Stimulated activated CD8-positive, alpha-beta memory T cell treated with anti-CD3 and anti-CD28 coated beads, Interleukin-7, amount 100 ng/mL, for 4 hours (primary cell): ENCODE results near the gene GATAD1.
"Not testable (repeated sequence)": the region's sequence is repeated elsewhere in the genome, so short reads cannot be mapped to it uniquely, and the experiment has no call there.

Experiments
- DNase-seq, 2 donors: peaks; one replicate each; pipeline ENCODE4 v3.0.0-alpha.2; 2020; ENCODE audit warnings: low read depth in 2 of 2

GATAD1 gene, protein sequence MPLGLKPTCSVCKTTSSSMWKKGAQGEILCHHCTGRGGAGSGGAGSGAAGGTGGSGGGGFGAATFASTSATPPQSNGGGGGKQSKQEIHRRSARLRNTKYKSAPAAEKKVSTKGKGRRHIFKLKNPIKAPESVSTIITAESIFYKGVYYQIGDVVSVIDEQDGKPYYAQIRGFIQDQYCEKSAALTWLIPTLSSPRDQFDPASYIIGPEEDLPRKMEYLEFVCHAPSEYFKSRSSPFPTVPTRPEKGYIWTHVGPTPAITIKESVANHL

DNA sequence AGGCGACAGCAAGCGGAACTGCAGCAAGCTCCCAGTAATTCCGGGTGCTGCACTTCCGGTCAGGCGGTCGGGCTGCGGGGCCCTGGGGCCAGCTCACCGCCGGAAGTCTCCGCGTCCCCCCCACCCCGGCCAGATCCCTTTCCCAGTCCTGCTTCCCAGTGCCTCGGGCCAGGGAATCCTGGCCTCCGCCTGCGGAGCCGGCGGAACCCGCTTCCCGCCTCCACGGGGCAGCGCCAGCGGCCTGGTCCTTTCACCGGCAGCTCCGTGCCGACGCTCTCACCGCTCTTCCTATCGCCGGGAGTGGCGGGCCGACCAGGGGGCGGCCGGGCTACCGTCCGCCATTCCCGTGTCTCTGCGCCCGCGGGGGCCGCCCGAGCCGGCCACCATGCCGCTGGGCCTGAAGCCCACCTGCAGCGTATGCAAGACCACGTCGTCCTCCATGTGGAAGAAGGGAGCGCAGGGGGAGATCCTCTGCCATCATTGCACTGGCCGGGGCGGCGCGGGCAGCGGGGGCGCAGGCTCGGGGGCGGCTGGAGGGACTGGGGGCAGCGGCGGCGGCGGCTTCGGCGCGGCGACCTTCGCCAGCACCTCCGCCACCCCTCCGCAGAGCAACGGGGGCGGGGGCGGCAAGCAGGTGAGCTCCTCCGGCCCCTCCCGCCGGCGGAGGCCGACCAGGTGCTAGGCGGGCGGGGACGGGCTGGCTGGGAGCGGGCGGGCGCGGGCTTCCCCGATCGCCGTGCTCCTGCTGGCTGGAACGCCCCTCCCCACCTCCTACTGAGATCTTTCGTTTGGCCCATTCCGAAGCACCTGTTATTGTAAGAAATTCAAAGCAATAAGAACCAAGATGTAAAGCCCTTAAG lies at the start of gene GATAD1:
Gene GATAD1, plus strand, starts transcription at position 138 of the 860 bp plus-strand sequence. Its CDS starts 248 bp downstream, at position 386.
- DNase-seq: peak; percentile 68 to 69

DNA sequence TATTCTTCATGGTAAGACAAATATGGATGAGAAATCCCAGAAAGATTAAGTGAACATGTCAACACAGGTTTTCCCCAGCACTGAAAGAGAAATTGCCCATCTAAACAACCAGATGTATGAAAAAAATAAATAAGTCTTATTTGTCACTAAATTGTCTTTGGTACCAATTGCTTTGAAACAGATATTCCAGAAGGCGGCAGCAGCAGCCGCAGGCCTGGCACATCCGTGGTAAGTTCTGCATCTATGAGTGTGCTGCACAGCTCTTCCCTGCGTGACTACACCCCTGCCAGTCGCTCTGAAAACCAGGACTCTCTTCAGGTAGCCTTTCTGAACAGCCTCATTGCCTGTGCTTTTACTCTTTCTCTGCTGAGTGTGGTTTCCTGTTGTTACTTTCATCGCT lies 49.7 kb upstream of the GATAD1 start:
- DNase-seq: no peak

DNA sequence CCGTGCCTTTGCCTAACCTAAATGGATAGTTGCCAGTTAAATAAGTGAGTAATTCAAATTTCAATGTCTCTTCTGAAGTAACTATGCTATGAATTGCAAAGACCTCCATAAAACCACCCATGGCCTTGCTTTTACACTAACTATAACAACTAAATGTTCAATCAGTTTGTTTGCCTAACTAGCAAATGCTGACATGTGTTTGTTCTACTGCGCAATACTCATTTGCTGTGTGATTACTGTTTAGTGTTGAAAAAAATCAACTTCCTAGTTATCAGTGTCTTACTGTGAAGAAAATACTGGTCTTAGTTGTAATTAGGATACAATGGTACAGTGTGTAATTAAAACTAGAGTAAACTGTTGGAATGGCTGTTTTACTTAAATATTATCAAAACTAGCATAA lies 47.3 kb upstream of the GATAD1 start:
- DNase-seq: no peak

DNA sequence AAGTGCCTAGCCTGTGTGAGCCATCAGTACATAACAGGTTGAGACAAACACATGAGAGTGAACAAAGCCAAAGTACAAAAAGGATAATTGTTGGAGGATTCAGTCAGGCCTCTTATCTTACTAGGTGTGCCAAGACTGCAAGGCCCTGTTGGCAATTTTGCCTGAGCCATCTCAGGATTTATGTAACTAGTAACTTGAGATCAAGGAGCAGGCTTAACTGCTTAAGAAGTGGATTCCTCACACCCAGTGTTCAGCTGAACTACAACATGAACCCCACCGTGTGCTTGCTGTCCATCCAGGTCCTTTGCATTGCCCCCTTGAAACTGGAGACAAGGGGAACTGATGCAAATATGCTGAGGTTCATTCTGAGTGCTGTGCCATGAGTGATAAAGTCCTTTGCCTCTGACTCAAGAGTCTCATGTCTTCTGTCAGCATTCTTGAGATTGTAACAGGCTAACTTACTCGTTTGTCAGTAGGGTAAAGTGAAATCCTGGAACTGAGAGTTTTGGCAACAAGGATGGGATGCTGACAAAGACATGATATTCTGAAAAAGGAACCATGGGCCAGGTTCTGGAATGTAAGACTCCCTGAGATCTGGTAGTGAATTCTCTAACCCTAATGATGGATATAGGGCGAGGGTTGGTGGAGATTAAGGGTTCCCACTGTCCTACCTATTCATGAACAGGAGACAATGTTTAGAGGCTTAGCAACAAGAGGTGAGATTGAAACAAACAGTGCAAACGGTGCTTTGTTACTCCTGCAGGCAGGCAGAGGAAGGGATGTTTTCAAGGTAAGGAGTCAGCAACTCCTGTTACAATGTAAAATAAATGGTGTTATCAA lies 44.1 kb upstream of the GATAD1 start:
- no peak for DNase-seq

DNA sequence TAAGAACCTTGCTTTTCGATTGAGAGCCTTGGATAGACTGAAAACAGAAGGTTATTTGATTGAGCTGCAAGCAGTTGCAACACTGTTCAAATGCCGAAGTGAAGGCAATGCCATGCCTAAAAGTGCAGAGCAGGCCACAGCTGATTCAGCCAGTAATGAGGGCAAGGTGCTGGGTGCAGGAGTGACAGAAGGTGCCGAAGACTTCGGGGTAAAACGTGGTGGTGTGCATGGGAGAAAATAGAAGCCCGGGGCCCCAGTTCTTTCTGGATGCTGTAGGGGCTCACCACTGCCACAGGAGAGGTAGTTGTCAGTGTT lies 43.6 kb upstream of the GATAD1 start:
- DNase-seq: no peak

DNA sequence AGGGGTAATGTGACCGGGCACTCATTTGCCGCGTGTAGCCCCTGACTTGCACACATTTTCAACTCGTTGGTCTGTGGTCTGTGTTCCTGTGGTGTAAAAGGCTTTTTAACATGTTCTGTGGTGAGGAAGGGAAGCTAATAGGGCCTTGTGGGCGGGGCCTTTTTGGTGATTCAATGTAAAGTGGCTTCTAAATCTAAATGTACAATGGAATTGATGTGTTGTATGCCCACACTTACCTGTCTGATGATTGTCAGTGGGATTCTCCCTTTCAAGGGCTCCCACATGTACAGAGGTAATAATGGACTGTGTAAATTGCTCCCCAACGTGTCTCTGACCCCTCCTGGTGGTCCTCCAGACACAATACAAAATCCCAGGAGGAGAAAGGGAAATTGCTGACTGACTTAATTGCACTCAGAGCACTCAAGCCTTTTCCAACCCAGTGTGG lies 43.1 kb upstream of the GATAD1 start:
- peak; percentile 39 to 41 for DNase-seq

DNA sequence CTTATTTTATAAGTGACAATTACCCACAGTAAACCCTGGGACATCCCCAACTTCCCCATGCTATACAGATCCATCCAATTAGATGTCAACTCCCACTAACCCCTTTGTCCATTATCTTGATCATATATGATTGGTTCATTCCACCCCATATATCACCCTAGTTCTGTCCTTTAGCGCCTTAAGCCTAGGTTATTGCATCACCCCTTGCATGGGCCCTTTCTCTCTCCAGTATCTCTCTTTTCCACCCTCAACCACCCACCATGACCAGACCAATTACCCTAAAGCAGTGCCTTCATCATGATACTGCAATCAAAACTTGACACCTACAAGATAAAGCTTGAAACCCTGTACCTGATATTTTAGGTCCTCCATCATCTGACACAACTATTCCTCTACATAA lies 37.9 kb upstream of the GATAD1 start:
- DNase-seq: no peak

DNA sequence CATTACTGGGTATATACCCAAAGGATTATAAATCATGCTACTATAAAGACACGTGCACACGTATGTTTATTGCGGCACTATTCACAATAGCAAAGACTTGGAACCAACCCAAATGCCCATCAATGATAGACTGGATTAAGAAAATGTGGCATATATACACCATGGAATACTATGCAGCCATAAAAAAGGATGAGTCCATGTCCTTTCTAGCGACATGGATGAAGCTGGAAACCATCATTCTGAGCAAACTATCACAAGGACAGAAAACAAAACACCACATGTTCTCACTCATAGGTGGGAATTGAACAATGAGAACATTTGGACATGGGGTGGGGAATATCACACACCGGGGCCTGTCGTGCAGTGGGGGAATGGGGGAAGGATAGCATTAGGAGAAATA lies 37.1 kb upstream of the GATAD1 start:
- DNase-seq: not testable (repeated sequence)

DNA sequence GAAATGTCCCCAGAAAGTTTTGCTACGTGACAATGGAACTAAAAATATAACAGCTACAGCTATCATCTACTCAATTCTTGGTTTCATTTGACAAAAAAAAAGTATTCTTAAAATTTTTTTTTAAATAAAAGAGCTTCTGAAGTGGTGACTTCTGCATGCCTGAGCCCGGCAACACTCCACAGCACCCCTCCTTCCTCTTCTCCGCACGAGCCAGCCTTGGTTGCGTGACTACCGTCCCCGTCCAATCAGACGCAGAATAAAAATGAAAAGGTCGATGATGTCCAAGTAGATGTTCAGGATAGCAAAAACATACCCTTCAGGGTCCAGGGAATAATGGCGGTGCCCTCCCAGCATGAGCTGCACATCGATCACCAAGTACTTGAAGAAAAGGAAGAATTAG lies 34.5 kb upstream of the GATAD1 start:
- no peak for DNase-seq

DNA sequence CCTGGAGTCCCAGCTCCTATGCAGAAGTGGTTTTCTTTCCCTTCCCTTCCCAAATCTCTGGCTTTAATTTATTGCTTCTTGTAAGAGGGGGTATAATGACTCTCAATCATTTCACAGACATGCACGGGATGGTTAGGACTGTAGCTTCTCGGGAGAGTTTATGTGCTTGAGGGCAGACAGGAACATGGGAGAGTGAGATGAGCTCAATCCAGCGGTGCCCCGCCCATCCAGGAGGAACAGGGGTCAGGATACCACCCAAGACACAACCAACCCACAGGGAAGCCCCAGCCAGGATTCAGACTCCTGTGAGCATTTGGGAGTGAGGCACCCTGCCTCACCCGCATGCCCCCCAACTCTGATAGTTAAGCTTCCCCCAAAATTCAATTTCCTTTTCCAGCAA lies 33.7 kb upstream of the GATAD1 start:
- DNase-seq: no peak

DNA sequence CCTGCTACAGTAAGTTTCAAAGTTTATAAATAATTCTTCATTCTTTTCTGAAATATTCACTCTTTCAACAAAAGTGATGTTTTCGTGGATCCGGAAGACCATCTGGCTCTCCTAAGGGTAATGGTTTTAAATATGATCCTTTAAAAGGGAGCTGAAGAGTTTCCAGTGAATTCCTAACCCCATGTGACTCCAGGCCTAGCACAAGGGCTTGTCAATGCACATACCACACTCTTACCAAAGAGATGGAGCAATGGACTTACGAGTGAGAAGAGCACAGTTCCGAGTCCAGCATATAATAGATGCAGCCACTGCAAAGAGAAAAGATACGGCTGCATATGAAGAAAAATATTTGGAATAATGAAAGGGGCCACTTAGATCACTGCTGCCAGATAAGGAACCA lies 32.1 kb upstream of the GATAD1 start:
- DNase-seq: no peak

DNA sequence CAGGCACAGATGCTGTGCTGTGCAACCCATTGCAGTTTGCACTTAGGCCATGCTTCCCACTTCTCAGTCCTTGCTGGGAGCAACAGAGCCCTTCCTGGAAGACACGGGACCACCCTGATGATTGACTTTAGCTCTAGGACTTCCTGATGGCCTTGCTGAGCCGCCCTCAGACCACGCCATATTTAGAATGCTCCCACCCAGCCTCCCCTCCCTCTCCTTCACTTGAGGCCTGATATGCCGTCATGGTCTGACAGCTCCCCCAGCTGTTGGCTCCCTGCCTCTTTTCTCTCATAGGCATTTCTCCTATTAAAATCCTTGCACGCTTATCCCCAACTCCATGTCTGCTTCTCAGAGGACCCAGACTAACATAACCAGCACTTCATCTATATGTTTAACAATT lies 29.4 kb upstream of the GATAD1 start:
- no peak for DNase-seq

DNA sequence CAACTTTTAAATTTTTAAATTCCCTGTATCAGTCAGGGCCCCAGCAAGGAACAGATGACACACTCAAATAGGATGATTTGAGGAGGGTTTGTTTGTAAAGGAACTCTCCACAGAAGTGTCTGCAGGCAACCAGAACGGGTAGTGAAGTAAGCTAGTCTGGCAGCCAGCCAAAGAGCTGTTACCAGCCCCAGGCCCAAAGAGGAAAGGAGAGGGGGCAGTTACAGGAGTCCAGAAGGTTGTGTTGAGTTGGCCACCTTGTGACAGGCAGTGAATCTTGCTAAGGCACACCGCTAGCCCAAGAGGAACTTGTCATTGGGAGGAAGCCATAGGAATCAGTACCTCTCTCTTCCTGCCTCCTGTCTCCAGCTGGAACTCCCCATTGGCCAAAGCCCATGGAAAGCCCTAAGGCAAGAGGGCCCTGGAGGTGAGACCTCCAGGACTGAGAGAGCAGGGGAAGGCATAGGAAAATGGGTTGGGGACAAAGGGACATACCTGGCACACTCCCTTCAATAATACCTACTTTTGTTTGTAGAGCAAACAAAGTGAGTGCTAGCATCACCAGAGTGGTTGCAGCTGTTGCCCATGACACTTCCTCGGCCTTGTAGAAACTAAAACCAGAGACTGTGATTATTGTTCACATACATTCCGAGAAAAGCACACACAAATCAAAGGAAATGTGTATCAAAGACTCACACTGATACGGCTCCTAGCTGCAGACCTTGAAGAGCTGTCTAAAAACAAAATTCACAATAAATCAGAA lies 25.4 kb upstream of the GATAD1 start:
- no peak for DNase-seq

DNA sequence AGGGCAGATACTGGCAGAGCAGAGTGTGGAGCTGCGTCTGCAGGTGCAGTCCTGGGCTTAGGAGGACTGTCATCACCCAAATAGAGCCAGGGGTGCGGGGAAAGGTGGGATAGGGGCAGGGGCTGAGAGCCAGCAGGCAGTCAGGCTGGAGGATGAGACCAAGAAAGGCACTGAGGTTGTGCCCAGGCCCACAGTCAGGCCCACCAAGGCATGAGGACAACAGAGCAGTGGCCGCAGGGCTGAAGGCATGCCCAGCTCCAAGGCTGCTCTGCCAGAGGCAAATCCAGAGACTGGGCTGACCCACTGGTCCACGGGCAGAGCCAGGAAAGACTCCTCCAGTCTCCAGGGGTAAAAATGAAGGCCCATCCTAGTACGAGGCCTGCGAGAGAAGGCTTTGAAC lies 24.4 kb upstream of the GATAD1 start:
- no peak for DNase-seq

DNA sequence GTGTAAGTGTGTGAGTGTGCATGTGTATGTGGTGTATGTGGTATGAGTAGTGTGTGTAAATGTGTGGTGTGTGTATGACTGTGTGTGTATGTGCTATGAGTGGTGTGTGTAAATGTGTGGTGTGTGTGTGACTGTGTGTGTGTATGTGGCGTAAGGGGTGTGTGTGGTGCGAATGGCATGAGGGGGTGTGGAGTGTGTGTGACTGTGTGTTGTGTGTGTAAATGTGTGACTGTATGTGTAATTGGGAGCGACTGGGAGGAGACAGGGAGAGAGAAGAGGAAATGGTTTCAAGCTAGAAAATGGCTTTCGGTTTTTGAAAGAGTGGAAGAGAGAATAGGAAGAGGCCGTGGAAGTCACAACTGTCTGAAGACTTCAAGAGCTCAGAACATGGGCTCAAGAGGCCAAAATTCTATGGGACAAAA lies 23.6 kb upstream of the GATAD1 start:
- no peak for DNase-seq

DNA sequence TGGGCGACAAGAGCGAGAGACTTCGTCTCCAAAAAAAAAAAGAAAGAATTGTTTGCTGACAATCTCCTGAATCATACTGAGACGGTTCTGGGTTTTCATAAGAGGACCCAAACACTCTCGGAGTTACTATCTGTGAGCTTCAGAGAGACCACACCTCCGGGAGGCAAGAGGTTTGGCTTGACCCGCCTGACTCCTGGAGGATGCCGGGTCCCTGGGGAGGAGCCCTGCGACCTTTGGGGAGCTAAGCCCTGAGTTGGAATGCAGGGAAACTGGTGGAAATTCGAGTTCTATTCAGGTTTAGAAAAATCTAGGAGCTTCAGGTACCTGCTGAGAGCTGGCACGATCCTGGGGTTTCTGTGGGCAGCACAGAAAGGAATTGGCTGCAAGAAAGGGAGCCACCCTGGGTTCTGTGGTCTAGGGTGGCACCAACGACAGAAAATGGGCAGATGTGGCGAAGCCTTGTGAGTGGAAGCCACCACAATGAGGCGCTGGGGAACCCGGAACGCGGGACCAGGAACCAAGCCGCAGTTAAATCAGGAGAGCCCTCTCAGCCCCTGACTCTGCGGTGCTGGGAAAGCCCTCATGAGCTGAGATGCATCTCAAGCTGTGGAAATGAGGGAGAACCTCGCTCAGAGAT lies 21.9 kb upstream of the GATAD1 start:
- DNase-seq: no peak

DNA sequence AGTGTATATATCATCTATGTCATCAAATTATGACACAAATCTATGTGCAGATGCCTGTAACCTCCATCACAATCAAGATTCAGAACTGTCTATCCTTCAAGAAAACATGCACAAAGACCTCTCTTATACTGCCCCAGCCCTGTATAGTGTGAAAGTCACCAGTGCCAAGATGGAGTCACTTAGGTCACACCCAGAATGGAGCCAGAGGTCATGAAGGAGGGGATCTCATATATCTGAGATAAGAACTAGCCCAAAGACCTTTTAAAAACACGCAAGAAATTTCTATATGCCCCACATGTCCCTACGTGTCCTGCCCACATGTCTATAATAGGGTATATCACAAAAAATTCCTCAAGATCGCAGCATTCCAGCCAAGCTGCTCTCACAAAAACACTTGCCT lies 20.1 kb upstream of the GATAD1 start:
- DNase-seq: no peak

DNA sequence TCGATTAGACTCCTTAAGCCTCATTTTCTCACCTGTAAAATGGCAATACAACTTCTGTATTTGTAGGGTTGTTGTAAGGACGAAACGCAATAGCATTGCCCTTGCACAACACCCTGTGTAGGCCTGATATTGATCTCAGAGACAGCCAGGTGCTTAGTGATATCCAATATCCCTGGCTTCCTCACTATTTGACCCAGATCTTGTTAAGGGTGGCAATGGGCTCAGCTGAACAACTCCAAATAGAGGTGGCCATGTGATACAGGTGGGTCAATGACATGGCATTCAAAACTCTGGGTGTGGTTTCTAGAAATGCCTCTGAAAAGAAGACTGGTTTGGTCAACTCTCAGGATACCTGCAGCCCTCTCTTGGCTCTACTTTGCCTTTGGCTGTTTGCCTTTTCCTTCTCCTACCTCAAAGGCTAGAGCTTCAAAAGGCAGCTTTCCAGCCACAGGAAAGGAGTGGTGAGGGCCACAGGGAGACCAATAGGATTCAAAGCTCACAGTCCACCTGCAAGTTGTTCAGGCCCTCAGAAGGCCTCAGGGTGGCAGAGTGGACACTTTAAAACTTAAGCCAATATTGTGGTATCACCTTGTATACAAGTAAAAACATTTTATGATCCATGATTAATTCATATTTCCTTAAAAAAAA lies 14.9 kb upstream of the GATAD1 start:
- DNase-seq: no peak

DNA sequence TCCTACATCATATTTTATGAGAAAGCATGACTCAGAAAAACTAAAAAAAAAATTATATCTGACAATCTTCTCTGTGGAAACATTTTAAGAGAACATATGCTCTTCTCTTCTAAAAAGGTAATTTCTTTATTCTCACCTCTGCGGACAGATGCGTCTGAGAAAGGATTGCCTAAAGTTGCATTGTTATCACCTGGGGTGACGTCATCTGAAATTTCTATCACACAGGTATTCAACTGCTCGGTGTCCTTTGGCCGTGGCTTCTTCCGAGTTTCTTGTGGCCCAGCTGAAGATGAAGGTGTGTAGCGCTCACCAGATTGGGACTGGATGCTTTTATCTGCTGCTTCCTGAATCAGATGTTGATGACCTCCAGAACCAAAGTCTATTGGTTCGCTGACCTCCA lies 14.3 kb upstream of the GATAD1 start:
- DNase-seq: no peak

DNA sequence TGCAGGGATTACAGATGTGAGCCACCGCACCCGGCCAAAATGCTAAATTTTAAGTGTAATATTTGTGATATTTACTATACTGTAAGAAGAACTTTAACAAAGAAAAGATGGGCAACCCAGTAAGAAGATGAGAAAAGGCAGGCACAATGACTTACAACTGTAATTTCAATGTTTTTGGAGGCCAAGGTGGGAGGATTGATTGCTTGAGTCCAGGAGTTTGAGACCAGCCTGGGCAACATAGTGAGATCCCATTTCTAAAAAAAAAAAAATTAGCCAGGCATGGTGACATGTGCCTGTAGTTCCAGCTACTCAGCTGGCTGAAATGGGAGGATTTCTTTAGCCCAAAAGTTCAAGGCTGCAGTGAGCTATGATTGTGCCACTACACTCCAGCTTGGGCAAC lies 11.7 kb upstream of the GATAD1 start:
- no peak for DNase-seq
